Hepatocyte (in vitro differentiated cells): ENCODE results near the gene WAC.

Experiments used
- CTCF ChIP-seq: fragments of 200-600 bp; sonication (generic); IDR thresholded peaks from 2 replicates; pipeline ENCODE4 v1.5.1; 2016; ENCODE audit warnings: antibody characterized with exemption, mild to moderate bottlenecking; ENCODE audit not compliant: poor library complexity
- EZH2 ChIP-seq: fragments of 200-600 bp; sonication (generic); IDR thresholded peaks from 2 replicates; pipeline ENCODE4 v1.6.1; 2016; ENCODE audit warnings: antibody characterized with exemption, mild to moderate bottlenecking, borderline replicate concordance
- EZH2phosphoT487 ChIP-seq: fragments of 200-600 bp; sonication (generic); IDR thresholded peaks from one replicate; pipeline ENCODE4 v1.6.1; 2018; ENCODE audit warnings: antibody characterized with exemption, mild to moderate bottlenecking, low read depth, moderate library complexity; ENCODE audit not compliant: unreplicated experiment, severe bottlenecking

- TF ChIP-seq CTCF (no peak), EZH2phosphoT487 (no peak), EZH2 (no peak)
These were observed 33.6 kb downstream of the WAC start for GRCh38 chr10:28566458-28567015.
